ENCODE data around the gene XRN2. TPM values are rescaled to one million over a fixed set of nuclear protein-coding genes. Genes with fewer than 3 reads are reported as not detected.
A peak's percentile ranks its signal among the peaks of the same experiment; 100 is the strongest.

XRN2 gene
- total RNA-seq, 1 experiment from 2014 or later = 122 TPM

GRCh38 chr20:21358737-21359136 is 55.6 kb downstream of the XRN2 start:
- no peak for DNase-seq (ENCODE audit: low spot score)
- peaks cover 47% of the 10 kb centered on the region for H3K36me3 ChIP-seq (ENCODE audit: insufficient read depth, low read length, poor library complexity, severe bottlenecking)
- intact Hi-C loops (cut with micrococcal nuclease; ENCODE audit: unreplicated experiment) = no loop called here
- no peak for TF ChIP-seq EZH2 (IDR thresholded peaks at IDR 0.05; ENCODE audit: borderline replicate concordance, low read depth, low read length, poor library complexity, severe bottlenecking)
- TF ChIP-seq CTCF (conservative IDR thresholded peaks at IDR 0.05; ENCODE audit: low read depth, low read length) = no peak
- BruUV-seq (replicated peaks) = no TSS peak
- ChIA-PET CTCF (no interaction called here), POLR2A (ENCODE audit: low non-redundant PET) (no interaction called here)
- H3K27ac ChIP-seq (ENCODE audit: low read depth, low read length, poor library complexity, severe bottlenecking) = no peak overlapping the region
- H3K4me3 ChIP-seq (ENCODE audit: low read depth, low read length, poor library complexity, severe bottlenecking) = no peak overlapping the region
- H3K4me1 ChIP-seq (ENCODE audit: insufficient read depth, low read length, poor library complexity, severe bottlenecking) = peaks cover 19% of the 10 kb centered on the region
- H3K27me3 ChIP-seq (replicated peaks; ENCODE audit: insufficient read depth, low read depth, low read length, poor library complexity) = no peaks in the 10 kb centered on the region
- no peaks in the 10 kb centered on the region for H3K9me3 ChIP-seq (ENCODE audit: low read depth, low read length, poor library complexity, severe bottlenecking)

DNA sequence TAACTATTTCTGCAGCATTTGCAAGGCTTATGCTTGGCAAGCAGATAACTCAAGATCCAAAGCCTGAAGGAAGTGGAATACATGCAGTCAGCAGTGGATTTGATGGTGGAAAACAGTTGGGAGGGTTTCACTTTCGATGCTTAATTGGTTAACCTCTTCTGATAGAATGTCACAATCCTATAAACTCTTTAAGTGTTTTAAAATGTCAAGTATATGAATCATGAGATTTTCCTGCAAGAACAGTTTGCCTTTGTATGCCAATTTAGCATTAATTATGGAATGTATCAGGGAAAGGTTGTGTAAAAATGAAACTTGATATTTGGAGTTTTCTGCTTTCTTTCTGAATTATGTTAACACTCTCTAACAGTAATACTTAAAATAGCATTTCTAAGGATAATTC is 57.6 kb downstream of the XRN2 start:
- no peak for TF ChIP-seq CTCF (conservative IDR thresholded peaks at IDR 0.05; ENCODE audit: low read depth, low read length)
- no peak for TF ChIP-seq EZH2 (IDR thresholded peaks at IDR 0.05; ENCODE audit: borderline replicate concordance, low read depth, low read length, poor library complexity, severe bottlenecking)
- no peak overlapping the region for H3K27ac ChIP-seq (ENCODE audit: low read depth, low read length, poor library complexity, severe bottlenecking)
- no peaks in the 10 kb centered on the region for H3K27me3 ChIP-seq (replicated peaks; ENCODE audit: insufficient read depth, low read depth, low read length, poor library complexity)
- POLR2A ChIA-PET (ENCODE audit: low non-redundant PET) = no interaction called here
- CTCF ChIA-PET = interaction anchor here (0.6 kb wide), 1 partner anchor 136 kb away, joined by 3 read pairs; no protein-coding TSS in a partner anchor
- BruUV-seq (replicated peaks) = no TSS peak
- peaks cover 47% of the 10 kb centered on the region for H3K36me3 ChIP-seq (ENCODE audit: insufficient read depth, low read length, poor library complexity, severe bottlenecking)
- no peak overlapping the region for H3K4me3 ChIP-seq (ENCODE audit: low read depth, low read length, poor library complexity, severe bottlenecking)
- intact Hi-C loops (cut with micrococcal nuclease; ENCODE audit: unreplicated experiment) = no loop called here
- DNase-seq (ENCODE audit: low spot score) = peak; percentile 15
- peaks cover 19% of the 10 kb centered on the region for H3K4me1 ChIP-seq (ENCODE audit: insufficient read depth, low read length, poor library complexity, severe bottlenecking)
- H3K9me3 ChIP-seq (ENCODE audit: low read depth, low read length, poor library complexity, severe bottlenecking) = no peaks in the 10 kb centered on the region

DNA sequence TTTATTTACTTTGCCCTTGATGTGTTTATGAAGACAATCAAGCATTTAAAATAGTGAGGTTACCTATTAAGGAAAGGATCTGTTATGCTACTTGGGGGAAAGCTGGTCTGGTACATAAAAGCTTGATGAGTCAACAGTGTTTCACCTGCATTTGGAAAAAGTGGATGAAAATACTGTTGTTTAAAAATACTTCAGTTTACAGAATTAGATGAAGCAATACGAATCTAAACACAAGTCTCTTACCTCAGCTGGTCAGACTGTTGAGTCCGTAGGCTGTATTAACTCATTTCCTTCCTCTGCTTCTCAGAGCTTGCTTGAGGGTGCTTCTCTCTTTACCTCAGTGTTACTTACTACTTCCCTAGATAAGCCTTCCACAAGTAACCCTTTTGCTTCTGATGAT is 58.1 kb downstream of the XRN2 start:
- no TSS peak for BruUV-seq (replicated peaks)
- Histone ChIP-seq H3K27me3 (replicated peaks; ENCODE audit: insufficient read depth, low read depth, low read length, poor library complexity) (no peaks in the 10 kb centered on the region), H3K36me3 (ENCODE audit: insufficient read depth, low read length, poor library complexity, severe bottlenecking) (peaks cover 43% of the 10 kb centered on the region), H3K4me3 (ENCODE audit: low read depth, low read length, poor library complexity, severe bottlenecking) (no peak overlapping the region), H3K9me3 (ENCODE audit: low read depth, low read length, poor library complexity, severe bottlenecking) (no peaks in the 10 kb centered on the region), H3K27ac (ENCODE audit: low read depth, low read length, poor library complexity, severe bottlenecking) (no peak overlapping the region), H3K4me1 (ENCODE audit: insufficient read depth, low read length, poor library complexity, severe bottlenecking) (peaks cover 19% of the 10 kb centered on the region)
- CTCF ChIA-PET = no interaction called here
- no peak for DNase-seq (ENCODE audit: low spot score)
- intact Hi-C loops (cut with micrococcal nuclease; ENCODE audit: unreplicated experiment) = no loop called here
- TF ChIP-seq EZH2 (IDR thresholded peaks at IDR 0.05; ENCODE audit: borderline replicate concordance, low read depth, low read length, poor library complexity, severe bottlenecking) = no peak
- no peak for TF ChIP-seq CTCF (conservative IDR thresholded peaks at IDR 0.05; ENCODE audit: low read depth, low read length)
- POLR2A ChIA-PET (ENCODE audit: low non-redundant PET) = no interaction called here

Measured in A673 (cell line).